MM.1S (cell line): Measurements from ENCODE around the gene HELZ.

Experiments used
- DNase-seq: peaks from one replicate; pipeline ENCODE4 v3.0.0-alpha.2; 2015
- H2AFZ ChIP-seq: fragments of 300-600 bp; sonication (generic); 2 replicates; pipeline ENCODE4 v1.6.0; 2016; ENCODE audit warnings: antibody characterized with exemption, low read length
- H3F3A ChIP-seq: fragments of 300-600 bp; sonication (generic); 2 replicates; pipeline ENCODE4 v1.6.1; 2016; ENCODE audit warnings: mild to moderate bottlenecking, antibody characterized with exemption, low read length, moderate library complexity, mixed read lengths; ENCODE audit not compliant: insufficient read depth
- H3K27ac ChIP-seq: fragments of 300-600 bp; sonication (generic); 2 replicates; pipeline ENCODE4 v1.5.1; 2016; ENCODE audit warnings: mild to moderate bottlenecking, low read length
- H3K27me3 ChIP-seq: fragments of 300-600 bp; sonication (generic); replicated peaks from 2 replicates; pipeline ENCODE4 v1.6.0; 2016; ENCODE audit warnings: low read length; ENCODE audit not compliant: insufficient read depth
- H3K36me3 ChIP-seq: fragments of 300-600 bp; sonication (generic); replicated peaks from 2 replicates; pipeline ENCODE4 v1.6.1; 2016; ENCODE audit warnings: mild to moderate bottlenecking, low read length, mixed read lengths; ENCODE audit not compliant: insufficient read depth
- H3K4me1 ChIP-seq: fragments of 300-600 bp; sonication (generic); 2 replicates; pipeline ENCODE4 v1.6.1; 2016; ENCODE audit warnings: low read length, mixed read lengths
- H3K4me2 ChIP-seq: fragments of 300-600 bp; sonication (generic); 2 replicates; pipeline ENCODE4 v1.6.0; 2016; ENCODE audit warnings: low read depth, low read length
- H3K4me3 ChIP-seq: fragments of 300-600 bp; sonication (generic); 2 replicates; pipeline ENCODE4 v1.5.1; 2016; ENCODE audit warnings: low read length, mixed read lengths
- H3K79me2 ChIP-seq: fragments of 300-600 bp; sonication (generic); 2 replicates; pipeline ENCODE4 v1.6.1; 2016; ENCODE audit warnings: mixed run types, low read length, mixed read lengths
- H3K9ac ChIP-seq: fragments of 300-600 bp; sonication (generic); 2 replicates; pipeline ENCODE4 v1.6.1; 2016; ENCODE audit warnings: low read length, mixed read lengths
- H3K9me2 ChIP-seq: fragments of 300-600 bp; sonication (generic); replicated peaks from 2 replicates; pipeline ENCODE4 v1.6.1; 2016; ENCODE audit warnings: mild to moderate bottlenecking, low read length, mixed read lengths; ENCODE audit not compliant: insufficient read depth
- H3K9me3 ChIP-seq: fragments of 300-600 bp; sonication (generic); replicated peaks from 2 replicates; pipeline ENCODE4 v1.6.1; 2016; ENCODE audit warnings: mild to moderate bottlenecking, low read length, mixed read lengths; ENCODE audit not compliant: insufficient read depth
- H4K20me1 ChIP-seq: fragments of 300-600 bp; sonication (generic); 2 replicates; pipeline ENCODE4 v1.6.1; 2016; ENCODE audit warnings: mild to moderate bottlenecking, low read length, moderate library complexity, mixed read lengths; ENCODE audit not compliant: insufficient read depth
- CTCF ChIP-seq: fragments of 300-600 bp; sonication (generic); IDR thresholded peaks from 2 replicates; pipeline ENCODE4 v1.5.1; 2016; ENCODE audit warnings: antibody characterized with exemption, low read length, mixed read lengths
- EZH2 ChIP-seq: fragments of 300-600 bp; sonication (generic); optimal IDR thresholded peaks from 2 replicates; pipeline ENCODE3; 2017; ENCODE audit warnings: low read depth, mild to moderate bottlenecking, antibody characterized with exemption, low read length, mixed read lengths
- EZH2phosphoT487 ChIP-seq: fragments of 300-600 bp; sonication (generic); IDR thresholded peaks from 2 replicates; pipeline ENCODE4 v1.6.1; 2018; ENCODE audit warnings: antibody characterized with exemption, low read length

Gene HELZ

GRCh38 chr17:67138392-67138791, 106.6 kb downstream of the HELZ start:
- no peak overlapping the region for H3K4me2 ChIP-seq
- H3K4me3 ChIP-seq, result no peak overlapping the region
- H4K20me1 ChIP-seq, result no peaks in the 10 kb centered on the region
- TF ChIP-seq EZH2phosphoT487, result no peak
- TF ChIP-seq CTCF, result no peak
- no peak for TF ChIP-seq EZH2
- no peaks in the 10 kb centered on the region for H3F3A ChIP-seq
- no peak overlapping the region for H2AFZ ChIP-seq
- H3K4me1 ChIP-seq, result no peaks in the 10 kb centered on the region
- H3K79me2 ChIP-seq, result no peaks in the 10 kb centered on the region
- H3K9me3 ChIP-seq, result no peaks in the 10 kb centered on the region
- H3K36me3 ChIP-seq, result no peaks in the 10 kb centered on the region
- DNase-seq, result no peak
- H3K9me2 ChIP-seq, result no peaks in the 10 kb centered on the region
- H3K27me3 ChIP-seq, result no peaks in the 10 kb centered on the region
- H3K9ac ChIP-seq, result no peak overlapping the region
- no peak overlapping the region for H3K27ac ChIP-seq

- Histone ChIP-seq H3K9me2 (no peaks in the 10 kb centered on the region), H3K9ac (no peak overlapping the region), H3K4me3 (no peak overlapping the region), H3K36me3 (no peaks in the 10 kb centered on the region), H3K27me3 (no peaks in the 10 kb centered on the region), H3K27ac (no peak overlapping the region), H3F3A (no peaks in the 10 kb centered on the region), H2AFZ (no peak overlapping the region), H3K4me2 (no peak overlapping the region), H4K20me1 (no peaks in the 10 kb centered on the region), H3K79me2 (no peaks in the 10 kb centered on the region), H3K4me1 (no peaks in the 10 kb centered on the region), H3K9me3 (no peaks in the 10 kb centered on the region)
- TF ChIP-seq CTCF (no peak), EZH2 (no peak), EZH2phosphoT487 (no peak)
- no peak for DNase-seq
Measured at GRCh38 chr17:67137860-67138259, 107.1 kb downstream of the HELZ start.

GRCh38 chr17:67137026-67137370, 108.0 kb downstream of the HELZ start:
- TF ChIP-seq CTCF (no peak), EZH2phosphoT487 (no peak), EZH2 (no peak)
- H3K9ac ChIP-seq, result no peak overlapping the region
- no peak for DNase-seq
- no peaks in the 10 kb centered on the region for H3K9me2 ChIP-seq
- H4K20me1 ChIP-seq, result no peaks in the 10 kb centered on the region
- no peaks in the 10 kb centered on the region for H3F3A ChIP-seq
- no peaks in the 10 kb centered on the region for H3K79me2 ChIP-seq
- no peaks in the 10 kb centered on the region for H3K36me3 ChIP-seq
- no peaks in the 10 kb centered on the region for H3K27me3 ChIP-seq
- no peaks in the 10 kb centered on the region for H3K9me3 ChIP-seq
- no peak overlapping the region for H3K4me3 ChIP-seq
- no peak overlapping the region for H3K4me2 ChIP-seq
- no peak overlapping the region for H3K27ac ChIP-seq
- no peaks in the 10 kb centered on the region for H3K4me1 ChIP-seq
- H2AFZ ChIP-seq, result no peak overlapping the region
